Psoas muscle (tissue), 8 donors: ENCODE data around the gene NOL6. TPM values are rescaled to one million over a fixed set of nuclear protein-coding genes. Genes with fewer than 3 reads are reported as not detected.
"Not testable (repeated sequence)": the region's sequence is repeated elsewhere in the genome, so short reads cannot be mapped to it uniquely, and the experiment has no call there.

Experiments used
- ATAC-seq, 4 donors: fragments of 200-7000 bp; cut with Tn5 transposase; one replicate each; pipeline ENCODE4 v1.9.1; 2020; ENCODE audit warnings: moderate library complexity in 3 of 4, mild to moderate bottlenecking in 2 of 4
- DNase-seq, 2 donors: peaks; one replicate each; pipeline ENCODE4 v3.0.0-alpha.2; 2020
- H3K27ac ChIP-seq: fragments of 200-600 bp; one replicate; pipeline ENCODE4 v1.8.0; 2022
- H3K27me3 ChIP-seq, 3 donors: fragments of 200-600 bp in 1 of 3; one replicate each; pipeline versions ENCODE4 v1.6.1 to v1.8.0; 2013 to 2022; ENCODE audit warnings: low read length in 2 of 3, mild to moderate bottlenecking in 2 of 3, moderate library complexity in 1 of 3; ENCODE audit not compliant: insufficient read depth in 3 of 3
- H3K36me3 ChIP-seq, 2 donors: fragments of 200-600 bp in 1 of 2; one replicate each; pipeline versions ENCODE4 v1.6.1 to v1.8.0; 2013 to 2022; ENCODE audit warnings: low read depth in 1 of 2, mild to moderate bottlenecking in 1 of 2, moderate library complexity in 1 of 2; ENCODE audit not compliant: insufficient read depth in 1 of 2
- H3K4me1 ChIP-seq: fragments of 200-600 bp; one replicate; pipeline ENCODE4 v1.8.0; 2022
- H3K4me3 ChIP-seq: fragments of 200-600 bp; one replicate; pipeline ENCODE4 v1.8.0; 2022; ENCODE audit warnings: mild to moderate bottlenecking
- H3K9me3 ChIP-seq: fragments of 200-600 bp; one replicate; pipeline ENCODE4 v1.8.0; 2022
- WGBS, 3 donors: extraction: QIAGEN DNeasy Blood & Tissue Kit; methylation state at CpG; one replicate each; pipeline versions ENCODE4 v1.1.6 to v1.1.7; 2013; 5-methylcytosine and 5-hydroxymethylcytosine counted together
- intact Hi-C, 2 donors: fragments of 100-400 bp; cut with DNase I; formaldehyde crosslinking; loops; one replicate each; pipeline versions ENCODE4 v1.11.0 to v1.14.2; 2022
- long read RNA-seq, 2 donors: library from polyadenylated mRNA; unstranded; transcript quantifications; one replicate each; pipeline ENCODE4 v2.0.0, GENCODE V29; 2021
- polyA plus RNA-seq, 3 donors: library from polyadenylated mRNA; stranded (reverse); fragments of 200-250 nt; gene quantifications; one replicate each; pipeline ENCODE4 v1.2.3, GENCODE V29; 2013
- total RNA-seq, 4 donors: library from RNA; stranded (reverse); fragmentation: NEBNext Ultra II Directional in 2 of 4; extraction: Animal tissue kit (Norgen Biotek cat#: 25700) in 2 of 4; gene quantifications; one replicate each; pipeline versions ENCODE4 v1.2.1 to v1.2.4, GENCODE V29; 2021 to 2023
- TF ChIP-seq, protein P1 (sequence below): fragments of 200-600 bp; IDR thresholded peaks from one replicate; pipeline ENCODE4 v1.8.0; 2022; ENCODE audit warnings: antibody characterized with exemption
- donor health status: healthy with polysubstance abuse.
- donor health status: DM: no; HTN: no; CAD: no; lungs with moderate emphysema.
- donor health status: Bipolar disorder and iron deficiency.
- donor health status: healthy.
- donor health status: DM: yes; HTN: yes; CAD: no.
- donor health status: DM: no; HTN: no; CAD: no.
- donor health status: DM: no; HTN: no; CAD: no.
- donor health status: DM: yes; HTN: yes; CAD: no.

Gene NOL6, protein sequence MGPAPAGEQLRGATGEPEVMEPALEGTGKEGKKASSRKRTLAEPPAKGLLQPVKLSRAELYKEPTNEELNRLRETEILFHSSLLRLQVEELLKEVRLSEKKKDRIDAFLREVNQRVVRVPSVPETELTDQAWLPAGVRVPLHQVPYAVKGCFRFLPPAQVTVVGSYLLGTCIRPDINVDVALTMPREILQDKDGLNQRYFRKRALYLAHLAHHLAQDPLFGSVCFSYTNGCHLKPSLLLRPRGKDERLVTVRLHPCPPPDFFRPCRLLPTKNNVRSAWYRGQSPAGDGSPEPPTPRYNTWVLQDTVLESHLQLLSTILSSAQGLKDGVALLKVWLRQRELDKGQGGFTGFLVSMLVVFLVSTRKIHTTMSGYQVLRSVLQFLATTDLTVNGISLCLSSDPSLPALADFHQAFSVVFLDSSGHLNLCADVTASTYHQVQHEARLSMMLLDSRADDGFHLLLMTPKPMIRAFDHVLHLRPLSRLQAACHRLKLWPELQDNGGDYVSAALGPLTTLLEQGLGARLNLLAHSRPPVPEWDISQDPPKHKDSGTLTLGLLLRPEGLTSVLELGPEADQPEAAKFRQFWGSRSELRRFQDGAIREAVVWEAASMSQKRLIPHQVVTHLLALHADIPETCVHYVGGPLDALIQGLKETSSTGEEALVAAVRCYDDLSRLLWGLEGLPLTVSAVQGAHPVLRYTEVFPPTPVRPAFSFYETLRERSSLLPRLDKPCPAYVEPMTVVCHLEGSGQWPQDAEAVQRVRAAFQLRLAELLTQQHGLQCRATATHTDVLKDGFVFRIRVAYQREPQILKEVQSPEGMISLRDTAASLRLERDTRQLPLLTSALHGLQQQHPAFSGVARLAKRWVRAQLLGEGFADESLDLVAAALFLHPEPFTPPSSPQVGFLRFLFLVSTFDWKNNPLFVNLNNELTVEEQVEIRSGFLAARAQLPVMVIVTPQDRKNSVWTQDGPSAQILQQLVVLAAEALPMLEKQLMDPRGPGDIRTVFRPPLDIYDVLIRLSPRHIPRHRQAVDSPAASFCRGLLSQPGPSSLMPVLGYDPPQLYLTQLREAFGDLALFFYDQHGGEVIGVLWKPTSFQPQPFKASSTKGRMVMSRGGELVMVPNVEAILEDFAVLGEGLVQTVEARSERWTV
- total RNA-seq: 10 to 100 TPM; 18.8 to 39.9 (median 33.1) TPM
- 10 to 100 TPM; 24.6 to 37.2 (median 34.3) TPM for polyA plus RNA-seq
- long read RNA-seq, donor 1, partial matches to known transcripts: 13 of 19 reads
- long read RNA-seq, donor 1, other reads (novel, unspliced or antisense): 5 of 19 reads
- long read RNA-seq, donor 2, full-length matches to known transcripts: 8 of 72 reads
- long read RNA-seq, donor 2, partial matches to known transcripts: 56 of 72 reads
- long read RNA-seq, donor 2, other reads (novel, unspliced or antisense): 8 of 72 reads

DNA sequence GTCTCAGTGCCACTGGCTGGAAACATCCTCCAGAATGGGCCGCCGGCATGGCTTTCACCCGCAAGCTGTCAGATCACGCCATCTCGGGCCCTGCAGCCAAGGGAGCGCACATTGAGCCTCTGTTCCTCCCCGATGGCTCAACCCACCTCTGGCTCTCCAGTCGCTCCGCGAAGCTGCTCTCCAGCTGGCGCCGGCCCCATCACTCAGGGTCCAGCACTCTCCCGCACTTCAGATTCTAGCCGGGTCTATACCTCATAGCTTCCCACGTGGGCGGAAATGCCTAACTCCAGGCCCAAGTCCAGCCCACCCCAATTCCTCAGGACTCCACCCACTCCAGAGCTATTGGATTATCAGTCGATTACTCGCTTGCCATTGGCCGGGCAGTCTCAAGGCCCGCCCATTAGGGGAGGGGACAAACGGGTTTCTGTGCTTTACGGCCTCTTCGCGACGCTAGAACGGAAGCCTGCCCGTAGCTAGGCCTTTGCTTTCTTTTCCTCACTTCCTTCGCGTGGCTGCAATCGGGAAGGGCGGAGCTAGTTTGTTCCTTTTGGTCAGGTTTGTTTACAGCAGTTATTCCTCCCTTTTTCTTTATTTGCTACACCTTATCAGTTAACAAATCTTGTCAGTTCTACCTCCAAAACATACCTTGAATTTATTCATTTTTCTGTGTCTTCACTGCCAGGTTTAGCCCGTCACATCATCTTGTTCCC is at the start of gene NOL6:
NOL6 (minus strand) TSS at position 282 of the 710 bp plus-strand sequence; CDS start at position 200, 82 bp downstream.
- TF ChIP-seq, protein P1, sequence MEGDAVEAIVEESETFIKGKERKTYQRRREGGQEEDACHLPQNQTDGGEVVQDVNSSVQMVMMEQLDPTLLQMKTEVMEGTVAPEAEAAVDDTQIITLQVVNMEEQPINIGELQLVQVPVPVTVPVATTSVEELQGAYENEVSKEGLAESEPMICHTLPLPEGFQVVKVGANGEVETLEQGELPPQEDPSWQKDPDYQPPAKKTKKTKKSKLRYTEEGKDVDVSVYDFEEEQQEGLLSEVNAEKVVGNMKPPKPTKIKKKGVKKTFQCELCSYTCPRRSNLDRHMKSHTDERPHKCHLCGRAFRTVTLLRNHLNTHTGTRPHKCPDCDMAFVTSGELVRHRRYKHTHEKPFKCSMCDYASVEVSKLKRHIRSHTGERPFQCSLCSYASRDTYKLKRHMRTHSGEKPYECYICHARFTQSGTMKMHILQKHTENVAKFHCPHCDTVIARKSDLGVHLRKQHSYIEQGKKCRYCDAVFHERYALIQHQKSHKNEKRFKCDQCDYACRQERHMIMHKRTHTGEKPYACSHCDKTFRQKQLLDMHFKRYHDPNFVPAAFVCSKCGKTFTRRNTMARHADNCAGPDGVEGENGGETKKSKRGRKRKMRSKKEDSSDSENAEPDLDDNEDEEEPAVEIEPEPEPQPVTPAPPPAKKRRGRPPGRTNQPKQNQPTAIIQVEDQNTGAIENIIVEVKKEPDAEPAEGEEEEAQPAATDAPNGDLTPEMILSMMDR: no peak
- Histone ChIP-seq H3K36me3 (peaks cover 10 to 38% of the 10 kb centered on the region in 2 donors), H3K27ac (peak within 1 kb of the TSS; percentile 78), H3K9me3 (no peaks in the 10 kb centered on the region), H3K4me3 (peak within 1 kb of the TSS; percentile 97), H3K27me3 (no peaks in the 10 kb centered on the region), H3K4me1 (peaks cover 16% of the 10 kb centered on the region)
- intact Hi-C loops: loop anchor here in 1 of 2 donors (5.0 kb wide), 1 partner anchor 181 kb away; the partner anchor contains the start of gene NFX1
- DNase-seq: peak; percentile 98
- peak; percentile 99 to 100 (median 100) for ATAC-seq
- 0 to 1% (median 1%) methylated on average over 32 of the region's 32 CpGs for WGBS, 3 donors

DNA sequence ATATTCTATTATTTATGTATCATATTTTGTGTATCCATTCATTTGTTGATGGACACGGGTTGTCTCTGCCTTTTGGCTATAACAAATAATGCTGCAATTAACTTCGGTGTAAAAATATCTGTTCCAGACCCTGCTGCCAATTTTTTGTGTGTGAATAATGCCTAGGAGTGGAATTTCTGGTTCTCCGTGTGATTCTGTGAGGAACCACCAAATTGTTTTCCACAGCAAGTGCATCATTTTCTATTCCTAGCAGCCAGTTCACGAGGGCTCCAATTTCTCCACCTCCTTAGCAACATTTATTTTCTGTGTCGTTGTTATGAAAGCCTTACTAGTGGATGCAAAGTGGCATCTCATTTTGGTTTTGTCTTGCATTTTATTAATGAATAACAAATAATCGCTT is 48.1 kb upstream of the NOL6 start:
- H3K27ac ChIP-seq, ATAC-seq, H3K36me3 ChIP-seq, H3K4me1 ChIP-seq, H3K9me3 ChIP-seq, H3K4me3 ChIP-seq, DNase-seq, intact Hi-C loops: not testable (repeated sequence)
- peaks cover 3 to 33% (median 5%) of the 10 kb centered on the region in 3 donors for H3K27me3 ChIP-seq
- 36 to 47% (median 38%) methylated on average over 6 of the region's 6 CpGs for WGBS, 3 donors

DNA sequence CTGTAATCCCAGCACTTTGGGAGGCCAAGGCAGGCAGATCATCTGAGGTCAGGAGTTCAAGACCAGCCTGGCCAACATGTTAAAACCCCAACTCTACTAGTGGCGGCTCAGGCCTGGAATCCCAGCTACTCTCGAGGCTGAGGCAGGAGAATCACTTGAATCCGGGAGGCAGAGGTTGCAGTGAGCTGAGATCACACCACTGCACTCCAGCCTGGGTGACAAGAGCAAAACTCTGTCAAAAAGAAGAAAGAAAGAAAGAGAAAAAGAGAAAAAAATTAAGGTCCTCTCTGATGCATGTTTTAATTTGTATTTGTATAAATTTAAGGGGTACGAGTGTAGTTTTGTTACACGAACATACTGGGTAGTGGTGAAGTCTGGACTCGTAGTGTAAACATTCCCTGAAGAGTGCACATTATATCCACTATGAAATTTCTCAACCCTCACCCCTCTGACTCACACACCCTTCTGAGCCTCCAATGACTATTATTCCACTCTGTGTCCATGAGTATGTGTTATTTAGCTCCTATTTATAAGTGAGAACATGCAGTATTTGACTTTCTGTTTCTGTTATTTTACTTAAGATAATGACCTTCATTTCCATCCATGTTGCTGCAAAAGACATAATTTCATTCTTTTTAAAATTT is 44.3 kb upstream of the NOL6 start:
- not testable (repeated sequence) for ATAC-seq, H3K36me3 ChIP-seq, H3K4me3 ChIP-seq, H3K9me3 ChIP-seq, H3K27me3 ChIP-seq, H3K27ac ChIP-seq, H3K4me1 ChIP-seq, DNase-seq
- WGBS, 3 donors: 60 to 61% (median 61%) methylated on average over 6 of the region's 6 CpGs
- intact Hi-C loops: loop anchor here in 1 of 2 donors (5.0 kb wide), 1 partner anchor 111 kb away; no protein-coding TSS in a partner anchor

DNA sequence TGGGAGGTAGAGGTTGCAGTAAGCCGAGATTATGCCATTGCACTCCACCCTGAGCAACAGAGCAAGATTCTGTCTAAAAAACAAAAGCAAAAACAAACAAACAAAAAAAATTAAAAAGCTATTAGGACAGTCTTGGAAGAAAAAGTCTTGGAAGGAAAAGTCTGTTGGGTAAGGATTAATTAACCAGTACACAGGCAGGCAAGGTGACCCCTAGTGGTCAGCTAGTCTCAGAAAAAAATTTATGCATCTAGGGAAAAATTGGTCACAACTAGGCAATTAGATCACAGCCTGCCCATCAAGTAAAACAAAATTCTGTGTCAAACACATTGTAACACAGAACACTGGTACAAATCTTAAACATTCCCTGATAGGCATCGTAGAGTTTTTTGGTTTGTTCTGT is 43.6 kb upstream of the NOL6 start:
- TF ChIP-seq, protein P1: peak; percentile 50
- H3K4me3 ChIP-seq: no peak overlapping the region
- H3K27me3 ChIP-seq: peaks cover 0 to 3% (median 2%) of the 10 kb centered on the region in 3 donors
- no peaks in the 10 kb centered on the region for H3K4me1 ChIP-seq
- WGBS, 3 donors: 81 to 89% (median 82%) methylated on average over 2 of the region's 2 CpGs
- no peaks in the 10 kb centered on the region for H3K9me3 ChIP-seq
- ATAC-seq (peak in 1 of 4 donors; percentile 64), DNase-seq (no peak)
- no peak overlapping the region for H3K27ac ChIP-seq
- no peaks in the 10 kb centered on the region for H3K36me3 ChIP-seq
- intact Hi-C loops: loop anchor here in 1 of 2 donors (5.0 kb wide), 1 partner anchor 110 kb away; no protein-coding TSS in a partner anchor

DNA sequence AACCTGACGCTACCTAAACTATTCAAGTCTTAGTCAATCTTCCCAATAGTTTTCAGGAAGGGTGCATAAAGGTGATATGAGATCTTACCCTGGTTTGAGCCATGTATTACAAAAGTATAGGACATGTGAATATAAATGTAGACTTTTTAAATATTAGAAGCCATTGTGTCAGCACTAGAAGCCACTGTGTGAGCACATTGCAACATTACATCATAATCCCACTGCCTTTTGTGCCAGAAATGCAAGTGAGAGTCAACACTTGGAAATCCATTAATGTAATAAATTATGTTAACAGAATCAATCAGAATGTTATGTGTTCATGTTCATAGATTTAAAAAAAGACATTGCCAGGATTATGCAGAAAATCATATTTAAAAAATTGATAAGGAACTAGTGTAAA is 42.7 kb upstream of the NOL6 start:
- 89 to 96% (median 91%) methylated on average over 1 of the region's 1 CpG for WGBS, 3 donors
- not testable (repeated sequence) for H3K4me1 ChIP-seq, H3K27ac ChIP-seq, H3K36me3 ChIP-seq, ATAC-seq, DNase-seq, H3K9me3 ChIP-seq, H3K27me3 ChIP-seq, H3K4me3 ChIP-seq
- intact Hi-C loops: loop anchor here in 1 of 2 donors (5.0 kb wide), 1 partner anchor 109 kb away; no protein-coding TSS in a partner anchor

DNA sequence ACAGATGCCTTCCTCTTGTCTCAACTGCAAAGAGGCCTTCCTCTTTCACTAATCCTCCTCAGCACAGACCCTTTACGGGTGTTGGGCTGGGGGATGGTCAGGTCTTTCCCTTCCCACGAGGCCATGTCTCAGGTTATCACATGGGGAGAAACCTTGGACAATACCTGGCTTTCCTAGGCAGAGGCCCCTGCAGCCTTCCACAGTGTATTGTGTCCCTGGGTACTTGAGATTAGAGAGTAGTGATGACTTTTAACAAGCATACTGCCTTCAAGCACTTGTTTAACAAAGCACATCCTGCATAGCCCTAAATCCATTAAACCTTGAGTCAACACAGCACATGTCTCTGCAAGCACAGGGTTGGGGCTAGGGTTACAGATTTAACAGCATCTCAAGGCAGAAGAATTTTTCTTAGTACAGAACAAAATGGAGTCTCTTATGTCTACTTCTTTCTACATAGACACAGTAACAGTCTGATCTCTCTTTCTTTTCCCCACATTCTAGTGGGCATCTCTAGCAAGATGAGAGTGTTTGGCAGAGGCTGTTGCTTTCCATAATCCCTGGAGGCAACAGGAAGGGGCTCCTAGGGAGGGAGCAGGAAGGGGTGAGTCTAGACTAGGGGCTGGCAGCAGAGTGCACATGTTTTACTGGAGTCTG is 41.7 kb upstream of the NOL6 start:
- H3K9me3 ChIP-seq, ATAC-seq, H3K36me3 ChIP-seq, H3K4me1 ChIP-seq, H3K27ac ChIP-seq, H3K27me3 ChIP-seq, DNase-seq, H3K4me3 ChIP-seq: not testable (repeated sequence)
- intact Hi-C loops: loop anchor here in 1 of 2 donors (5.0 kb wide), 1 partner anchor 108 kb away; no protein-coding TSS in a partner anchor
- WGBS, 3 donors: 41 to 61% (median 52%) methylated on average over 2 of the region's 2 CpGs

DNA sequence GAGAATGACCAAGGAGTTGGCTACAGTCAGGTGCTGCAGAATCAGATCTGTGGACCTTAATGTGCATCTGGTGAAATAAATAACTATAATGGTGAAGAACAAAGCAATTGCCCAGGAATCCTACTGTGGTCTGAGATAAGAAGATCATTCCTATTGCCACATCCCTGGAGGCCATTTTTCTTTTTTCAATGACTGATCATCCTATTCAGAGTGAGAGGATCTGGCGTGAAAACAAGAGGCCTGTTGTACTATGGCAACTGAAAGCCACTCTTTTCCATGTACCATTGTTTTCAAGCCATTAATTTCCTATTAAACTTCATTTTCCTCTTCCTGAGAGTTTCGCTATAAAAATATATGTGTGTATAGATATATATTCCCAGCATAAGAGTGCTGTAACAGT is 38.8 kb upstream of the NOL6 start:
- whole genome bisulfite sequencing, 3 donors: 88 to 95% (median 90%) methylated on average over 2 of the region's 2 CpGs
- intact Hi-C loops, H3K4me3 ChIP-seq, H3K4me1 ChIP-seq, H3K36me3 ChIP-seq, H3K27ac ChIP-seq, H3K9me3 ChIP-seq, ATAC-seq, H3K27me3 ChIP-seq, DNase-seq: not testable (repeated sequence)
